Measurements from ENCODE around the gene C16orf74. TPM values are rescaled to one million over a fixed set of nuclear protein-coding genes. Genes with fewer than 3 reads are reported as not detected.

C16orf74 gene
- total RNA-seq, 1 donor from 2014 or later: 2.1 TPM

- H3K27me3 Mint-ChIP-seq (ENCODE audit: unreplicated experiment): peaks cover 7% of the 10 kb centered on the region
- H3K36me3 Mint-ChIP-seq (ENCODE audit: unreplicated experiment): no peaks in the 10 kb centered on the region
- TF ChIP-seq CTCF (IDR thresholded peaks at IDR 0.05): no peak
- no peak overlapping the region for H3K27ac Mint-ChIP-seq (ENCODE audit: unreplicated experiment)
- no peaks in the 10 kb centered on the region for H3K9me3 Mint-ChIP-seq (ENCODE audit: unreplicated experiment)
- no peak for DNase-seq (ENCODE audit: extremely low spot score, unreplicated experiment)
- peaks cover 14% of the 10 kb centered on the region for H3K4me1 Mint-ChIP-seq (ENCODE audit: unreplicated experiment)
- no peak overlapping the region for H3K4me3 Mint-ChIP-seq (ENCODE audit: unreplicated experiment)
Measured at GRCh38 chr16:85690469-85691064, 60.3 kb downstream of the C16orf74 start.

- Mint-ChIP-seq H3K27ac (ENCODE audit: unreplicated experiment) (no peak overlapping the region), H3K4me1 (ENCODE audit: unreplicated experiment) (peaks cover 14% of the 10 kb centered on the region), H3K27me3 (ENCODE audit: unreplicated experiment) (peaks cover 7% of the 10 kb centered on the region), H3K36me3 (ENCODE audit: unreplicated experiment) (no peaks in the 10 kb centered on the region), H3K9me3 (ENCODE audit: unreplicated experiment) (no peaks in the 10 kb centered on the region), H3K4me3 (ENCODE audit: unreplicated experiment) (peak overlapping the region; percentile 32)
- TF ChIP-seq CTCF (IDR thresholded peaks at IDR 0.05): no peak
- no peak for DNase-seq (ENCODE audit: extremely low spot score, unreplicated experiment)
Measured at GRCh38 chr16:85689950-85690320, 61.0 kb downstream of the C16orf74 start.

- Mint-ChIP-seq H3K36me3 (ENCODE audit: unreplicated experiment) (no peaks in the 10 kb centered on the region), H3K27me3 (ENCODE audit: unreplicated experiment) (peaks cover 7% of the 10 kb centered on the region), H3K4me1 (ENCODE audit: unreplicated experiment) (peaks cover 14% of the 10 kb centered on the region), H3K27ac (ENCODE audit: unreplicated experiment) (no peak overlapping the region), H3K4me3 (ENCODE audit: unreplicated experiment) (peak overlapping the region; percentile 59), H3K9me3 (ENCODE audit: unreplicated experiment) (no peaks in the 10 kb centered on the region)
- DNase-seq (ENCODE audit: extremely low spot score, unreplicated experiment): no peak
- TF ChIP-seq CTCF (IDR thresholded peaks at IDR 0.05): no peak
Measured at GRCh38 chr16:85689285-85689949, 61.5 kb downstream of the C16orf74 start.

GRCh38 chr16:85688586-85689284 is 62.2 kb downstream of the C16orf74 start, which contains the start of gene GINS2:
TSS of gene GINS2 (minus strand) at chr16:85688954. CDS start at chr16:85688898, 56 bp downstream.
- peak; percentile 96 for DNase-seq (ENCODE audit: extremely low spot score, unreplicated experiment)
- no peaks in the 10 kb centered on the region for H3K36me3 Mint-ChIP-seq (ENCODE audit: unreplicated experiment)
- peaks cover 7% of the 10 kb centered on the region for H3K27me3 Mint-ChIP-seq (ENCODE audit: unreplicated experiment)
- peak within 1 kb of the TSS; percentile 73 for H3K4me3 Mint-ChIP-seq (ENCODE audit: unreplicated experiment)
- H3K9me3 Mint-ChIP-seq (ENCODE audit: unreplicated experiment): no peaks in the 10 kb centered on the region
- TF ChIP-seq CTCF (IDR thresholded peaks at IDR 0.05): no peak
- H3K4me1 Mint-ChIP-seq (ENCODE audit: unreplicated experiment): peaks cover 14% of the 10 kb centered on the region
- no peak within 1 kb of the TSS for H3K27ac Mint-ChIP-seq (ENCODE audit: unreplicated experiment)

All from osteocyte (in vitro differentiated cells).